HepG2 (cell line): ENCODE results near the gene RORC. TPM values are rescaled to one million over a fixed set of nuclear protein-coding genes. Genes with fewer than 3 reads are reported as not detected.
A peak's percentile ranks its signal among the peaks of the same experiment; 100 is the strongest.

Experiments
- BORCS8-MEF2B ChIP-seq: sonication (generic); formaldehyde crosslinking; IDR thresholded peaks from 2 replicates; pipeline ENCODE4 v1.8.0; 2022; ENCODE audit warnings: mild to moderate bottlenecking, missing genetic modification reagents
- CEBPG ChIP-seq: IDR thresholded peaks from 2 replicates; pipeline ENCODE4 v1.6.1; 2016
- EP300 ChIP-seq, 3 experiments: sonication (generic) in 1 of 3; formaldehyde crosslinking in 1 of 3; IDR thresholded peaks; 2 replicates each; pipeline versions ENCODE4 v1.5.1 to v1.6.1; 2011 to 2020; ENCODE audit warnings: low read depth in 2 of 3, low read length in 2 of 3, borderline replicate concordance in 1 of 3, improper control_type of control experiment in 1 of 3, mild to moderate bottlenecking in 1 of 3, missing genetic modification reagents in 1 of 3, moderate library complexity in 1 of 3
- FOSL2 ChIP-seq: sonication (generic); formaldehyde crosslinking; IDR thresholded peaks from 2 replicates; pipeline ENCODE4 v1.4.0; 2020; ENCODE audit warnings: missing genetic modification reagents
- FOXJ3 ChIP-seq: sonication (generic); formaldehyde crosslinking; IDR thresholded peaks from 2 replicates; pipeline ENCODE4 v1.4.0; 2020; ENCODE audit warnings: missing genetic modification reagents, mild to moderate bottlenecking, borderline replicate concordance
- HIVEP1 ChIP-seq: sonication (generic); formaldehyde crosslinking; IDR thresholded peaks from 2 replicates; pipeline ENCODE4 v1.4.0; 2020; ENCODE audit warnings: mild to moderate bottlenecking, missing genetic modification reagents
- HMG20A ChIP-seq: IDR thresholded peaks from 2 replicates; pipeline ENCODE4 v1.6.1; 2016; ENCODE audit warnings: borderline replicate concordance
- HOXA7 ChIP-seq: sonication (generic); formaldehyde crosslinking; IDR thresholded peaks from 2 replicates; pipeline ENCODE4 v1.8.1; 2022; ENCODE audit warnings: mild to moderate bottlenecking, missing genetic modification reagents, moderate library complexity
- MIER3 ChIP-seq: IDR thresholded peaks from 2 replicates; pipeline ENCODE4 v1.6.1; 2016; ENCODE audit warnings: missing compliant biosample characterization, borderline replicate concordance
- MYC ChIP-seq: sonication (generic); formaldehyde crosslinking; IDR thresholded peaks from 2 replicates; pipeline ENCODE4 v1.9.0; 2021; ENCODE audit warnings: missing genetic modification reagents, borderline replicate concordance
- NFE2L1 ChIP-seq: sonication (generic); formaldehyde crosslinking; IDR thresholded peaks from 2 replicates; pipeline ENCODE4 v1.4.0; 2020; ENCODE audit warnings: missing genetic modification reagents, mild to moderate bottlenecking, borderline replicate concordance
- PBX2 ChIP-seq: IDR thresholded peaks from 2 replicates; pipeline ENCODE4 v1.6.1; 2016; ENCODE audit warnings: control low read depth
- RCOR2 ChIP-seq: IDR thresholded peaks from 2 replicates; pipeline ENCODE4 v1.6.1; 2016; ENCODE audit warnings: missing biosample characterization, missing genetic modification reagents
- RNF2 ChIP-seq: fragments of 450-650 bp; conservative IDR thresholded peaks from 2 replicates; pipeline ENCODE4 v1.6.1; 2016; ENCODE audit warnings: low read depth
- SP1 ChIP-seq, 2 experiments: fragments of 450-650 bp in 1 of 2; sonication (generic) in 1 of 2; formaldehyde crosslinking in 1 of 2; IDR thresholded peaks; 2 replicates each; pipeline versions ENCODE4 v1.4.0 to v1.6.1; 2016 to 2020; ENCODE audit warnings: missing genetic modification reagents in 1 of 2
- ZFP82 ChIP-seq: sonication (generic); formaldehyde crosslinking; IDR thresholded peaks from 2 replicates; pipeline ENCODE4 v1.5.1; 2020; ENCODE audit warnings: mild to moderate bottlenecking, missing genetic modification reagents, borderline replicate concordance
- ZFY ChIP-seq: sonication (generic); formaldehyde crosslinking; IDR thresholded peaks from 2 replicates; pipeline ENCODE4 v1.4.0; 2020; ENCODE audit warnings: missing genetic modification reagents
- ZNF414 ChIP-seq: sonication (generic); formaldehyde crosslinking; IDR thresholded peaks from 2 replicates; pipeline ENCODE4 v1.5.0; 2020; ENCODE audit warnings: missing genetic modification reagents
- ZNF546 ChIP-seq: sonication (generic); formaldehyde crosslinking; conservative IDR thresholded peaks from 2 replicates; pipeline ENCODE4 v1.8.1; 2023; ENCODE audit warnings: mild to moderate bottlenecking, missing genetic modification reagents
- ZNF552 ChIP-seq: sonication (generic); formaldehyde crosslinking; IDR thresholded peaks from 2 replicates; pipeline ENCODE4 v1.9.0; 2022; ENCODE audit warnings: missing genetic modification reagents, mild to moderate bottlenecking, borderline replicate concordance
- ZNF619 ChIP-seq: sonication (generic); formaldehyde crosslinking; IDR thresholded peaks from 2 replicates; pipeline ENCODE4 v1.4.0; 2020; ENCODE audit warnings: mild to moderate bottlenecking, missing genetic modification reagents
- ZNF687 ChIP-seq: sonication (generic); formaldehyde crosslinking; IDR thresholded peaks from 2 replicates; pipeline ENCODE4 v1.5.1; 2020; ENCODE audit warnings: mild to moderate bottlenecking, missing genetic modification reagents, moderate library complexity
- polyA plus RNA-seq, 8 experiments: library from polyadenylated mRNA; depleted of rRNA in 3 of 8; stranded (reverse) in 7 of 8; unstranded in 1 of 8; fragments of >200 nt; fragmentation: Illumina TruSeq in 4 of 8; extraction: Trizol in 4 of 8; gene quantifications; 2 replicates each; pipeline versions ENCODE4 v1.2.1 to v1.2.3, GENCODE V29; 2011 to 2016; ENCODE audit warnings: low read depth in 4 of 8, missing spikeins in 1 of 8, mixed read lengths in 1 of 8; ENCODE audit not compliant: insufficient read depth in 1 of 8
- total RNA-seq, 5 experiments: library from RNA; depleted of rRNA; stranded (reverse); fragments of >200 nt; fragmentation: Illumina TruSeq; extraction: Trizol; gene quantifications; 2 replicates each; pipeline ENCODE4 v1.2.3, GENCODE V29; 2016; ENCODE audit warnings: low read depth in 1 of 5

Gene RORC
- total and polyA plus RNA-seq, 2 of the 13 experiments (the other 11 are each of a cell fraction or from before 2014, with no cell fraction given): 2.5 to 6.5 TPM

GRCh38 chr1:151832318-151832980 is 847 bp upstream of the RORC start (continued):
- TF ChIP-seq FOSL2 (CRISPR knock-in tag) (peak; percentile 48), ZNF619 (peak; percentile 16; the same call in 1 of the 2 replicates), MIER3 (CRISPR knock-in tag) (peak; percentile 74; the same call in 1 of the 2 replicates), MYC (CRISPR knock-in tag) (peak; percentile 94), HOXA7 (CRISPR knock-in tag) (no peak), NFE2L1 (CRISPR knock-in tag) (no peak), ZFP82 (CRISPR knock-in tag) (no peak), EP300 (IDR thresholded peaks at IDR 0.05; ENCODE audit: low read depth in 2 of 2, low read length in 2 of 2) (peak in 1 of 2 experiments; percentile 62; a peak in 2 of 4 replicates), EP300 (CRISPR knock-in tag; IDR thresholded peaks at IDR 0.05; ENCODE audit: borderline replicate concordance) (peak; percentile 84; the same call in 1 of the 2 replicates), ZFY (peak; percentile 77), PBX2 (peak; percentile 19; the same call in 1 of the 2 replicates), ZNF687 (CRISPR knock-in tag) (peak; percentile 97), RCOR2 (CRISPR knock-in tag) (no peak), ZNF414 (CRISPR knock-in tag) (peak; percentile 59; the same call in 1 of the 2 replicates), HIVEP1 (CRISPR knock-in tag) (no peak), HMG20A (CRISPR knock-in tag) (peak; percentile 58; the same call in 1 of the 2 replicates), ZNF546 (CRISPR knock-in tag) (0 out of 2 replicates have a peak, but pooled peaks have one; percentile 34), SP1 (IDR thresholded peaks at IDR 0.05) (no peak), SP1 (CRISPR knock-in tag; IDR thresholded peaks at IDR 0.05) (peak; percentile 25; the same call in 1 of the 2 replicates), BORCS8-MEF2B (peak; percentile 27; the same call in 1 of the 2 replicates), CEBPG (peak; percentile 64; the same call in 1 of the 2 replicates), FOXJ3 (no peak), ZNF552 (CRISPR knock-in tag) (0 out of 2 replicates have a peak, but pooled peaks have one; percentile 35), RNF2 (no peak)
